Astrocyte (in vitro differentiated cells and primary cell): ENCODE results near the gene HMGXB3. TPM values are rescaled to one million over a fixed set of nuclear protein-coding genes. Genes with fewer than 3 reads are reported as not detected.

Source experiments
- DNase-seq: peaks from one replicate; pipeline ENCODE4 v3.0.0-alpha.2; 2010; ENCODE audit warnings: low read depth
- FAIRE-seq: peaks from 2 replicates; lab custom pipeline; 2011; peaks lifted over from hg19 to GRCh38; lab: Jason Lieb, UNC
- H2AFZ ChIP-seq: 2 replicates; pipeline ENCODE4 v1.6.0; 2012; ENCODE audit warnings: low read depth, low read length, inconsistent platforms
- H3K27ac ChIP-seq: 2 replicates; pipeline ENCODE4 v1.5.1; 2011; ENCODE audit warnings: low read depth, low read length, inconsistent platforms
- H3K27me3 ChIP-seq: 2 replicates; pipeline ENCODE4 v1.6.0; 2011; ENCODE audit warnings: low read length, inconsistent platforms; ENCODE audit not compliant: insufficient read depth
- H3K36me3 ChIP-seq: 2 replicates; pipeline ENCODE4 v1.5.1; 2011; ENCODE audit warnings: low read length, inconsistent platforms; ENCODE audit not compliant: insufficient read depth
- H3K4me1 ChIP-seq: 2 replicates; pipeline ENCODE4 v1.5.1; 2011; ENCODE audit warnings: low read length, inconsistent platforms; ENCODE audit not compliant: insufficient read depth
- H3K4me2 ChIP-seq: 2 replicates; pipeline ENCODE4 v1.6.0; 2012; ENCODE audit warnings: low read length, inconsistent platforms
- H3K4me3 ChIP-seq: 2 replicates; pipeline ENCODE4 v1.5.1; 2011; ENCODE audit warnings: low read depth, mild to moderate bottlenecking, low read length, inconsistent platforms; ENCODE audit not compliant: insufficient read depth
- H3K79me2 ChIP-seq: 2 replicates; pipeline ENCODE4 v1.6.0; 2012; ENCODE audit warnings: mild to moderate bottlenecking, low read length, inconsistent platforms; ENCODE audit not compliant: insufficient read depth
- H3K9ac ChIP-seq: 2 replicates; pipeline ENCODE4 v1.6.0; 2012; ENCODE audit warnings: mild to moderate bottlenecking, low read length, inconsistent platforms
- H3K9me3 ChIP-seq: 2 replicates; pipeline ENCODE4 v1.5.1; 2012; ENCODE audit warnings: low read depth, mild to moderate bottlenecking, low read length, inconsistent platforms; ENCODE audit not compliant: insufficient read depth
- H4K20me1 ChIP-seq: 2 replicates; pipeline ENCODE4 v1.6.0; 2012; ENCODE audit warnings: low read length, inconsistent platforms; ENCODE audit not compliant: insufficient read depth
- H3K27ac Mint-ChIP-seq: one replicate; pipeline ENCODE4 v1.8.0; 2021; ENCODE audit warnings: mild to moderate bottlenecking, mixed read lengths; ENCODE audit not compliant: unreplicated experiment
- H3K27me3 Mint-ChIP-seq: one replicate; pipeline ENCODE4 v1.8.0; 2021; ENCODE audit warnings: low read depth, mixed read lengths; ENCODE audit not compliant: unreplicated experiment
- H3K36me3 Mint-ChIP-seq: one replicate; pipeline ENCODE4 v1.8.0; 2021; ENCODE audit warnings: low read depth, mixed read lengths; ENCODE audit not compliant: unreplicated experiment
- H3K4me1 Mint-ChIP-seq: one replicate; pipeline ENCODE4 v1.8.0; 2021; ENCODE audit warnings: low read depth, mixed read lengths; ENCODE audit not compliant: unreplicated experiment
- H3K4me3 Mint-ChIP-seq: one replicate; pipeline ENCODE4 v1.8.0; 2021; ENCODE audit warnings: mild to moderate bottlenecking, moderate library complexity, mixed read lengths; ENCODE audit not compliant: unreplicated experiment
- H3K9me3 Mint-ChIP-seq: one replicate; pipeline ENCODE4 v1.8.0; 2021; ENCODE audit warnings: mild to moderate bottlenecking, mixed read lengths; ENCODE audit not compliant: unreplicated experiment
- EZH2 ChIP-seq: IDR thresholded peaks from 2 replicates; pipeline ENCODE4 v1.6.1; 2012; ENCODE audit warnings: mild to moderate bottlenecking, low read length, inconsistent platforms; ENCODE audit not compliant: insufficient read depth
- total RNA-seq: library from RNA; stranded (reverse); gene quantifications from 2 replicates; pipeline ENCODE4 v1.2.1, GENCODE V29; 2021
- TF ChIP-seq, protein P1 (sequence below): IDR thresholded peaks from 2 replicates; pipeline ENCODE4 v1.5.1; 2011; ENCODE audit warnings: low read depth, mild to moderate bottlenecking, inconsistent platforms, low read length, moderate library complexity; ENCODE audit not compliant: insufficient read depth

HMGXB3 gene
- total RNA-seq, 1 donor from 2014 or later: 58.1 TPM

DNA sequence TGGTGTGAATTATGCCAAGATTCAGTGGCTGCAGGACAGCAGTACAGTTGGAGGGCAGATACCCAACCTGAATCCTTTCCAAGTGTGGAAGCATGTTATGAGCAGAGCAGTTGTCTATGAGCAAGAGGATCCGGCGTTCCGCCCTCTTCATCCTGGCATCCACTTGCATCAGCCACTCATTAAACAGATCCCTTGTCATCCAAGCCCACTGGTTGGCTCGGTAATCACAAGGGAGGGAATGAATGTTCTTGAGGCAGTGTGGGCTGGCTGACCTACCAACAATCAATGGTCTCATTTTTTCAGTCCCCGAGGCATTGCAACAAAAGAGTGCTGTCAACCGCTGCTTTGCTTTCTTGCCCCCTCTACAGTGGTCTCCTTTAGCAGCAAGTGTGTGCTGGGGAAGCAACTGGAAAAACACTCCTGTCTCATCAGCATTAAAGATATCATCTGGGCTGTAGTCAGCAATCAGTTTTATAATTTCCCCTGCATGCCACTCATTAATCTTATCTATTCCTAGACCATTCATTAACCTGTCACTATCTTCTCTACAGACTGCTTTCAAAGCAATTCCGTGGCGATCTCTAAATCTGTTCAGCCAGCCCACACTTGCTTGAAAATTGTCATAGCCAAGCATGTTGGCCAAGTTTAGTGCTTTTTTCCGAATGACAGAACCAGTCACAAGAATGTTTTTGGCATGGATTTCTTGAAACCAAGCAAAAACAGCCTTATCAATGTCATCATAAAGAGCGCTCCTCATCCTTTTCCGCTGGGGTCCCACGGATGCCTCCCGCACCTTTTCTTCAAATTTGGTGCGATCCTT, 4.9 kb upstream of the HMGXB3 start:
- no peak overlapping the region for H3K27ac Mint-ChIP-seq
- H3K9me3 ChIP-seq: no peaks in the 10 kb centered on the region
- FAIRE-seq (no peak), DNase-seq (no peak)
- H3K4me3 ChIP-seq: no peak overlapping the region
- H3K27me3 ChIP-seq: no peaks in the 10 kb centered on the region
- peaks cover 10% of the 10 kb centered on the region for H3K36me3 Mint-ChIP-seq
- peaks cover 14% of the 10 kb centered on the region for H3K79me2 ChIP-seq
- no peak overlapping the region for H2AFZ ChIP-seq
- no peaks in the 10 kb centered on the region for H4K20me1 ChIP-seq
- H3K9me3 Mint-ChIP-seq: no peaks in the 10 kb centered on the region
- H3K4me3 Mint-ChIP-seq: no peak overlapping the region
- no peaks in the 10 kb centered on the region for H3K27me3 Mint-ChIP-seq
- H3K4me2 ChIP-seq: no peak overlapping the region
- H3K27ac ChIP-seq: no peak overlapping the region
- H3K36me3 ChIP-seq: peaks cover 4% of the 10 kb centered on the region
- no peak overlapping the region for H3K9ac ChIP-seq
- TF ChIP-seq, protein P1, sequence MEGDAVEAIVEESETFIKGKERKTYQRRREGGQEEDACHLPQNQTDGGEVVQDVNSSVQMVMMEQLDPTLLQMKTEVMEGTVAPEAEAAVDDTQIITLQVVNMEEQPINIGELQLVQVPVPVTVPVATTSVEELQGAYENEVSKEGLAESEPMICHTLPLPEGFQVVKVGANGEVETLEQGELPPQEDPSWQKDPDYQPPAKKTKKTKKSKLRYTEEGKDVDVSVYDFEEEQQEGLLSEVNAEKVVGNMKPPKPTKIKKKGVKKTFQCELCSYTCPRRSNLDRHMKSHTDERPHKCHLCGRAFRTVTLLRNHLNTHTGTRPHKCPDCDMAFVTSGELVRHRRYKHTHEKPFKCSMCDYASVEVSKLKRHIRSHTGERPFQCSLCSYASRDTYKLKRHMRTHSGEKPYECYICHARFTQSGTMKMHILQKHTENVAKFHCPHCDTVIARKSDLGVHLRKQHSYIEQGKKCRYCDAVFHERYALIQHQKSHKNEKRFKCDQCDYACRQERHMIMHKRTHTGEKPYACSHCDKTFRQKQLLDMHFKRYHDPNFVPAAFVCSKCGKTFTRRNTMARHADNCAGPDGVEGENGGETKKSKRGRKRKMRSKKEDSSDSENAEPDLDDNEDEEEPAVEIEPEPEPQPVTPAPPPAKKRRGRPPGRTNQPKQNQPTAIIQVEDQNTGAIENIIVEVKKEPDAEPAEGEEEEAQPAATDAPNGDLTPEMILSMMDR: no peak
- TF ChIP-seq EZH2: no peak
- peaks cover 5% of the 10 kb centered on the region for H3K4me1 ChIP-seq
- peaks cover 6% of the 10 kb centered on the region for H3K4me1 Mint-ChIP-seq

DNA sequence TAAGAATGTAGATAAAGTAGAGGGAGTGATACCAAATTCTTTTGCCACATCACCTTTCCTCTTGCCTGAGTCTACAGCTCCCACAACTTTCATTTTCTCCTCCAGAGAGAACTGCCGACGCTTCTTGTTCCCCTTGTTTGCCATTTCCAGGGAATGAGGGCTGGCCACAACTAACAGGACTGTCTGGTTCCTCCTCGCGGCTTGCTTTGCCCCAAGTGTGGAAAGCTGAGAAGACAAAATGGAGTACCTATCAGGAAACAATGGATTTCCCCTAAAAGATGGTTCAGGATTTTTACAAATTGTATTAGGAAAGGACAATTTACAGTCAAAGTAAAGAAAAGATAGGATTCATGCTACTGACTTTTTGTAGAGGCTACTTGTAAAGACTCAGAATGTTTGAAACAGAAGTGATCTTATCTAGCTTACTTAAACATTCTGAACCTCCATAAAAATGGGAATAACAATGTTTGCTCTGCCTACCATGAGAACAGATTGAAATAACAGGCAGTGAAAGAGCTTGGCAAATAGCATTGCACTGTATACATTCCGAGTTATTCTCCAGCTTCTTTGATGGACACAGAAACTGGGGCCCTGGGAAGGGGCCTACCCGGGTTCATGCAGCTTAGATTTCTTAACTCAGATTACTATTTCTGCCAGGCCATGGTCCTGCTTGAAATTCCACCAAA, 4.2 kb upstream of the HMGXB3 start:
- Mint-ChIP-seq H3K4me1 (peaks cover 6% of the 10 kb centered on the region), H3K27ac (no peak overlapping the region), H3K9me3 (no peaks in the 10 kb centered on the region), H3K4me3 (no peak overlapping the region), H3K36me3 (peaks cover 10% of the 10 kb centered on the region), H3K27me3 (no peaks in the 10 kb centered on the region)
- Histone ChIP-seq H3K27me3 (no peaks in the 10 kb centered on the region), H3K9me3 (no peaks in the 10 kb centered on the region), H3K4me3 (no peak overlapping the region), H4K20me1 (peaks cover 3% of the 10 kb centered on the region), H3K79me2 (peaks cover 22% of the 10 kb centered on the region), H3K36me3 (peaks cover 4% of the 10 kb centered on the region), H3K27ac (no peak overlapping the region), H3K4me2 (no peak overlapping the region), H3K9ac (no peak overlapping the region), H3K4me1 (peaks cover 5% of the 10 kb centered on the region), H2AFZ (no peak overlapping the region)
- FAIRE-seq (no peak), DNase-seq (no peak)
- TF ChIP-seq, protein P1: no peak
- TF ChIP-seq EZH2: no peak

DNA sequence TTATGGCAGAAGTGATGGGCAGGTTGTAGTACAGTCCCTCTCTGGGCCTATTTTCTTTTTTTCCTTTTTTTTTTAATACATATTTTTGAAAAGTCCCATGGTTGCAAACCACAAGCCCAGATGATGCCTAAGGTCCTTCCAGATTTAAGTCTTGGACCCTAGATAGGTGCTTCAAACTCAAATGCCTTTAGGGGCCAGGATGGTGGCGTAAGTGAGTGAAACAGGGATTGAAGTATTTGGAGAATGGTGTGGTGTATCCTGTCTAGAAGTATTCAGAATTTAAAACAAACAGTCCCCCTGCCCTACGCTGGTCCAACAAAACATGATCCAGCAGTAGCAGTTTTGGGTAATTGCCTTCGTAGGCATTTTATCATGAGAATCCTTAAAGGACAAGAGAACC, 2.3 kb upstream of the HMGXB3 start:
- peaks cover 41% of the 10 kb centered on the region for H3K79me2 ChIP-seq
- Mint-ChIP-seq H3K36me3 (peaks cover 10% of the 10 kb centered on the region), H3K9me3 (no peaks in the 10 kb centered on the region), H3K4me3 (no peak overlapping the region), H3K27ac (no peak overlapping the region), H3K27me3 (no peaks in the 10 kb centered on the region), H3K4me1 (peaks cover 8% of the 10 kb centered on the region)
- TF ChIP-seq, protein P1: no peak
- no peak for TF ChIP-seq EZH2
- H3K27me3 ChIP-seq: no peaks in the 10 kb centered on the region
- H3K4me1 ChIP-seq: peaks cover 20% of the 10 kb centered on the region
- H3K4me2 ChIP-seq: no peak overlapping the region
- DNase-seq: no peak
- no peaks in the 10 kb centered on the region for H3K9me3 ChIP-seq
- FAIRE-seq: no peak
- H4K20me1 ChIP-seq: peaks cover 22% of the 10 kb centered on the region
- H2AFZ ChIP-seq: no peak overlapping the region
- no peak overlapping the region for H3K27ac ChIP-seq
- no peak overlapping the region for H3K9ac ChIP-seq
- no peak overlapping the region for H3K4me3 ChIP-seq
- H3K36me3 ChIP-seq: peaks cover 4% of the 10 kb centered on the region
